Measurements from ENCODE around the gene FOXD3. TPM values are rescaled to one million over a fixed set of nuclear protein-coding genes. Genes with fewer than 3 reads are reported as not detected.
A peak's percentile ranks its signal among the peaks of the same experiment; 100 is the strongest.

FOXD3 gene
- total RNA-seq, 1 donor from 2014 or later = 0.26 TPM

GRCh38 chr1:63321066-63321784 is 1.1 kb upstream of the FOXD3 start:
- Mint-ChIP-seq H3K4me3 (ENCODE audit: unreplicated experiment) (peak overlapping the region; percentile 86), H3K36me3 (ENCODE audit: low read depth, unreplicated experiment) (no peaks in the 10 kb centered on the region), H3K27me3 (ENCODE audit: unreplicated experiment) (peaks cover 44% of the 10 kb centered on the region), H3K27ac (ENCODE audit: unreplicated experiment) (no peak overlapping the region), H3K9me3 (ENCODE audit: unreplicated experiment) (no peaks in the 10 kb centered on the region), H3K4me1 (ENCODE audit: unreplicated experiment) (peaks cover 35% of the 10 kb centered on the region)
- TF ChIP-seq, protein P1, sequence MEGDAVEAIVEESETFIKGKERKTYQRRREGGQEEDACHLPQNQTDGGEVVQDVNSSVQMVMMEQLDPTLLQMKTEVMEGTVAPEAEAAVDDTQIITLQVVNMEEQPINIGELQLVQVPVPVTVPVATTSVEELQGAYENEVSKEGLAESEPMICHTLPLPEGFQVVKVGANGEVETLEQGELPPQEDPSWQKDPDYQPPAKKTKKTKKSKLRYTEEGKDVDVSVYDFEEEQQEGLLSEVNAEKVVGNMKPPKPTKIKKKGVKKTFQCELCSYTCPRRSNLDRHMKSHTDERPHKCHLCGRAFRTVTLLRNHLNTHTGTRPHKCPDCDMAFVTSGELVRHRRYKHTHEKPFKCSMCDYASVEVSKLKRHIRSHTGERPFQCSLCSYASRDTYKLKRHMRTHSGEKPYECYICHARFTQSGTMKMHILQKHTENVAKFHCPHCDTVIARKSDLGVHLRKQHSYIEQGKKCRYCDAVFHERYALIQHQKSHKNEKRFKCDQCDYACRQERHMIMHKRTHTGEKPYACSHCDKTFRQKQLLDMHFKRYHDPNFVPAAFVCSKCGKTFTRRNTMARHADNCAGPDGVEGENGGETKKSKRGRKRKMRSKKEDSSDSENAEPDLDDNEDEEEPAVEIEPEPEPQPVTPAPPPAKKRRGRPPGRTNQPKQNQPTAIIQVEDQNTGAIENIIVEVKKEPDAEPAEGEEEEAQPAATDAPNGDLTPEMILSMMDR (IDR thresholded peaks at IDR 0.05; ENCODE audit: unreplicated experiment) = no peak
- DNase-seq (ENCODE audit: low spot score) = peak; percentile 14

DNA sequence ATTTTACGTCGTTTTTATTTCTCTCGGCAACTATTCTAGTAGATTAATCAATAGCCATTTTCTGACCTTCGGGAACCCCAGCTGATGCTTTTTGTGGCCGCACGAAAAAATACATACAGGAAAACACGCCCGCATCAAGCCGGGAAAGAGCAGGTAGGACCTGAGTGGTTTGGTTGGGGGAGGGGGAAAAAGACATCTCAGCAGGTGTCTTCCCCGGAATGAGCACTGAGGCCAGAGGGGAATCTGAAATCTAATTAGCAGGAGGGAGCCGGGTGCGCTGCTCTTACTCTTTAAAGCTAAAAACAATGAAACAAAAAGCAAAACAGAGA is 618 bp upstream of the FOXD3 start:
- peaks cover 38% of the 10 kb centered on the region for H3K4me1 Mint-ChIP-seq (ENCODE audit: unreplicated experiment)

GRCh38 chr1:63322944-63323864 is 837 bp downstream of the FOXD3 start:
- H3K4me3 Mint-ChIP-seq (ENCODE audit: unreplicated experiment) = no peak overlapping the region

More for the DNA sequence above, 618 bp upstream of the FOXD3 start:
- Mint-ChIP-seq H3K27ac (ENCODE audit: unreplicated experiment) (no peak overlapping the region), H3K4me3 (ENCODE audit: unreplicated experiment) (peak overlapping the region; percentile 86), H3K9me3 (ENCODE audit: unreplicated experiment) (no peaks in the 10 kb centered on the region), H3K27me3 (ENCODE audit: unreplicated experiment) (peaks cover 41% of the 10 kb centered on the region), H3K36me3 (ENCODE audit: low read depth, unreplicated experiment) (no peaks in the 10 kb centered on the region)
- no peak for DNase-seq (ENCODE audit: low spot score)
- TF ChIP-seq, protein P1 (IDR thresholded peaks at IDR 0.05; ENCODE audit: unreplicated experiment) = no peak

DNA sequence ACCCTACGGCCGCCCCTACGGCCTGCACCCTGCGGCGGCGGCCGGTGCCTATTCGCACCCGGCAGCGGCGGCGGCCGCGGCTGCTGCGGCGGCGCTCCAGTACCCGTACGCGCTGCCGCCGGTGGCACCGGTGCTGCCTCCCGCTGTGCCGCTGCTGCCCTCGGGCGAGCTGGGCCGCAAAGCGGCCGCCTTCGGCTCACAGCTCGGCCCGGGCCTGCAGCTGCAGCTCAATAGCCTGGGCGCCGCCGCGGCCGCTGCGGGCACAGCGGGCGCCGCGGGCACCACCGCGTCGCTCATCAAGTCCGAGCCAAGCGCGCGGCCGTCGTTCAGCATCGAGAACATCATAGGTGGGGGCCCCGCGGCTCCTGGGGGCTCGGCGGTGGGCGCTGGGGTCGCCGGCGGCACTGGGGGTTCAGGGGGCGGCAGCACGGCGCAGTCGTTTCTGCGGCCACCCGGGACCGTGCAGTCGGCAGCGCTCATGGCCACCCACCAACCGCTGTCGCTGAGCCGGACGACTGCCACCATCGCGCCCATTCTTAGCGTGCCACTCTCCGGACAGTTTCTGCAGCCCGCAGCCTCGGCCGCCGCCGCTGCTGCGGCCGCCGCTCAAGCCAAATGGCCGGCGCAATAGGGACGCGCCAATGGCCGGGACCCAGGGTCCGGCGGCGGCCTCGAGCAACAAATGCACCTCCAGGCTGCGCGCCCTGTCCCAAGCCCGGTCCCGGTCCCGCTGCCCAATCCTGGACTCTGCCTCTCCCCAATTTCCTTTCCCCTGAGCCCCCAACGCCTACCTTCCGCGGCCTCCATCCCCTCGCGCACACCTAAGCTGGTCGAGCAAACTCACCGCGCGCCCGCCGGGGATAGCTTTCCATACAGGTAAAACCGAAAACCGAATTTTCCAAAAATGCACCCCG is 1.8 kb downstream of the FOXD3 start:
- peaks cover 4% of the 10 kb centered on the region for H3K36me3 Mint-ChIP-seq (ENCODE audit: low read depth, unreplicated experiment)
- TF ChIP-seq, protein P1 (IDR thresholded peaks at IDR 0.05; ENCODE audit: unreplicated experiment) = no peak
- DNase-seq (ENCODE audit: low spot score) = no peak
- H3K27me3 Mint-ChIP-seq (ENCODE audit: unreplicated experiment) = peaks cover 45% of the 10 kb centered on the region
- H3K27ac Mint-ChIP-seq (ENCODE audit: unreplicated experiment) = no peak overlapping the region
- peak overlapping the region; percentile 51 for H3K4me3 Mint-ChIP-seq (ENCODE audit: unreplicated experiment)
- no peaks in the 10 kb centered on the region for H3K9me3 Mint-ChIP-seq (ENCODE audit: unreplicated experiment)
- H3K4me1 Mint-ChIP-seq (ENCODE audit: unreplicated experiment) = peaks cover 34% of the 10 kb centered on the region

More at GRCh38 chr1:63322944-63323864, 837 bp downstream of the FOXD3 start:
- peak; percentile 38 for DNase-seq (ENCODE audit: low spot score)
- no peaks in the 10 kb centered on the region for H3K9me3 Mint-ChIP-seq (ENCODE audit: unreplicated experiment)
- TF ChIP-seq, protein P1 (IDR thresholded peaks at IDR 0.05; ENCODE audit: unreplicated experiment) = no peak
- H3K27ac Mint-ChIP-seq (ENCODE audit: unreplicated experiment) = no peak overlapping the region
- H3K36me3 Mint-ChIP-seq (ENCODE audit: low read depth, unreplicated experiment) = no peaks in the 10 kb centered on the region
- H3K4me1 Mint-ChIP-seq (ENCODE audit: unreplicated experiment) = peaks cover 37% of the 10 kb centered on the region
- H3K27me3 Mint-ChIP-seq (ENCODE audit: unreplicated experiment) = peaks cover 46% of the 10 kb centered on the region

All from endothelial cell (in vitro differentiated cells).